GM23338 (cell line): ENCODE results near the gene CHST11. TPM values are rescaled to one million over a fixed set of nuclear protein-coding genes. Genes with fewer than 3 reads are reported as not detected.

Experiments
- ATAC-seq: fragments of 200-7000 bp; cut with Tn5 transposase; 3 replicates; pipeline ENCODE4 v1.9.1; 2020
- DNase-seq: peaks from one replicate; pipeline ENCODE4 v3.0.0-alpha.2; 2015; ENCODE audit warnings: low spot score
- H2AFZ ChIP-seq: fragments of 200-600 bp; sonication (generic); 2 replicates; pipeline ENCODE4 v1.8.0; 2016; ENCODE audit warnings: antibody characterized with exemption, mild to moderate bottlenecking, moderate library complexity
- H3F3A ChIP-seq: fragments of 200-600 bp; sonication (generic); replicated peaks from 2 replicates; pipeline ENCODE4 v1.8.0; 2017; ENCODE audit warnings: antibody characterized with exemption, mixed run types, low read depth
- H3K27ac ChIP-seq: fragments of 200-600 bp; sonication (generic); 2 replicates; pipeline ENCODE4 v1.6.1; 2016; ENCODE audit warnings: low read depth
- H3K27me3 ChIP-seq: fragments of 200-600 bp; sonication (generic); 2 replicates; pipeline ENCODE4 v1.8.0; 2016; ENCODE audit warnings: mild to moderate bottlenecking, mixed run types, moderate library complexity; ENCODE audit not compliant: insufficient read depth
- H3K36me3 ChIP-seq: fragments of 200-600 bp; sonication (generic); 2 replicates; pipeline ENCODE4 v1.8.0; 2016; ENCODE audit warnings: mild to moderate bottlenecking; ENCODE audit not compliant: insufficient read depth
- H3K4me1 ChIP-seq: fragments of 200-600 bp; sonication (generic); 2 replicates; pipeline ENCODE4 v1.8.0; 2016; ENCODE audit warnings: mild to moderate bottlenecking, moderate library complexity; ENCODE audit not compliant: insufficient read depth
- H3K4me2 ChIP-seq: fragments of 200-600 bp; sonication (generic); 2 replicates; pipeline ENCODE4 v1.7.1; 2017; ENCODE audit warnings: mixed run types
- H3K4me3 ChIP-seq: fragments of 200-600 bp; sonication (generic); 2 replicates; pipeline ENCODE4 v1.6.1; 2016; ENCODE audit warnings: mixed run types
- H3K79me2 ChIP-seq: fragments of 200-600 bp; sonication (generic); replicated peaks from 2 replicates; pipeline ENCODE4 v1.8.0; 2017; ENCODE audit warnings: mild to moderate bottlenecking; ENCODE audit not compliant: insufficient read depth
- H3K9me2 ChIP-seq: fragments of 200-600 bp; sonication (generic); 2 replicates; pipeline ENCODE4 v1.8.0; 2017; ENCODE audit not compliant: insufficient read depth
- H4K20me1 ChIP-seq: fragments of 200-600 bp; sonication (generic); replicated peaks from 2 replicates; pipeline ENCODE4 v1.8.0; 2017; ENCODE audit warnings: mild to moderate bottlenecking; ENCODE audit not compliant: insufficient read depth
- H3K27ac Mint-ChIP-seq: 2 replicates; pipeline ENCODE4 v1.8.0; 2020; ENCODE audit warnings: inconsistent platforms, mild to moderate bottlenecking, moderate library complexity, mixed read lengths
- H3K27me3 Mint-ChIP-seq: 3 replicates; pipeline ENCODE4 v1.8.0; 2022; ENCODE audit warnings: low read depth, mild to moderate bottlenecking, moderate library complexity, mixed read lengths, inconsistent platforms; ENCODE audit not compliant: insufficient read depth, poor library complexity
- H3K36me3 Mint-ChIP-seq: 3 replicates; pipeline ENCODE4 v1.8.0; 2021; ENCODE audit warnings: low read depth, mild to moderate bottlenecking, inconsistent platforms, moderate library complexity, mixed read lengths
- H3K4me1 Mint-ChIP-seq: 3 replicates; pipeline ENCODE4 v1.8.0; 2020; ENCODE audit warnings: mild to moderate bottlenecking, inconsistent platforms, mixed read lengths
- H3K4me3 Mint-ChIP-seq: 3 replicates; pipeline ENCODE4 v1.8.0; 2021; ENCODE audit warnings: moderate library complexity, mild to moderate bottlenecking, inconsistent platforms, mixed read lengths
- H3K9me3 Mint-ChIP-seq: 3 replicates; pipeline ENCODE4 v1.8.0; 2020; ENCODE audit warnings: moderate library complexity, mild to moderate bottlenecking, inconsistent platforms, mixed read lengths
- CREB1 ChIP-seq: fragments of 250-450 bp; sonication (Bioruptor Pico); IDR thresholded peaks from 2 replicates; pipeline ENCODE4 v1.5.0; 2020; ENCODE audit warnings: low read depth, mild to moderate bottlenecking, moderate library complexity
- CTCF ChIP-seq, 2 experiments: fragments of 200-600 bp in 1 of 2; sonication (generic) in 1 of 2; conservative IDR thresholded peaks; 2 replicates each; pipeline versions ENCODE4 v1.5.1 to v1.6.1; 2016 to 2017; ENCODE audit warnings: antibody characterized with exemption in 2 of 2, low read depth in 2 of 2, mild to moderate bottlenecking in 2 of 2, moderate library complexity in 1 of 2
- ETS1 ChIP-seq: IDR thresholded peaks from 2 replicates; pipeline ENCODE4 v1.6.1; 2016; ENCODE audit warnings: antibody characterized with exemption
- EZH2 ChIP-seq: fragments of 200-600 bp; sonication (generic); IDR thresholded peaks from one replicate; pipeline ENCODE4 v1.8.0; 2017; ENCODE audit warnings: antibody characterized with exemption, mild to moderate bottlenecking, low read depth; ENCODE audit not compliant: unreplicated experiment
- EZH2phosphoT487 ChIP-seq: fragments of 200-600 bp; sonication (generic); IDR thresholded peaks from one replicate; pipeline ENCODE4 v1.8.1; 2018; ENCODE audit warnings: antibody characterized with exemption; ENCODE audit not compliant: unreplicated experiment
- JUNB ChIP-seq: IDR thresholded peaks from one replicate; pipeline ENCODE4 v1.6.1; 2016; ENCODE audit warnings: antibody characterized with exemption; ENCODE audit not compliant: unreplicated experiment
- NANOG ChIP-seq: IDR thresholded peaks from 2 replicates; pipeline ENCODE4 v1.6.1; 2016; ENCODE audit warnings: antibody characterized with exemption, borderline replicate concordance
- POLR2AphosphoS5 ChIP-seq: IDR thresholded peaks from 2 replicates; pipeline ENCODE4 v1.6.1; 2016; ENCODE audit warnings: antibody characterized with exemption, low read depth
- REST ChIP-seq: IDR thresholded peaks from one replicate; pipeline ENCODE4 v1.6.1; 2018; ENCODE audit warnings: antibody characterized with exemption; ENCODE audit not compliant: unreplicated experiment
- STAT1 ChIP-seq: IDR thresholded peaks from one replicate; pipeline ENCODE4 v1.6.1; 2016; ENCODE audit warnings: antibody characterized with exemption; ENCODE audit not compliant: unreplicated experiment
- ZNF114 ChIP-seq: fragments of 250-450 bp; sonication (Bioruptor Pico); IDR thresholded peaks from 2 replicates; pipeline ENCODE4 v1.5.0; 2020; ENCODE audit warnings: mild to moderate bottlenecking, moderate library complexity
- ZNF331 ChIP-seq: fragments of 250-450 bp; sonication (Bioruptor Pico); IDR thresholded peaks from 2 replicates; pipeline ENCODE4 v1.5.0; 2020; ENCODE audit warnings: low read depth, mild to moderate bottlenecking, moderate library complexity
- ZNF462 ChIP-seq: fragments of 250-450 bp; sonication (Bioruptor Pico); IDR thresholded peaks from 2 replicates; pipeline ENCODE4 v1.5.0; 2020; ENCODE audit warnings: mild to moderate bottlenecking, moderate library complexity
- polyA plus RNA-seq: library from polyadenylated mRNA; unstranded; fragments of >200 nt; fragmentation: Nextera tagmentation; extraction: Ambion mirVana; gene quantifications from 2 replicates; pipeline ENCODE4 v1.2.1, GENCODE V29; 2016
- total RNA-seq: library from RNA; depleted of rRNA; stranded (reverse); fragments of >200 nt; shearing (Covaris generic); gene quantifications from 2 replicates; pipeline ENCODE4 v1.2.3, GENCODE V29; 2014

CHST11 gene
- total and polyA plus RNA-seq, 2 experiments from 2014 or later, result 7.7 to 25.7 TPM

GRCh38 chr12:104752881-104753280 is 296.1 kb downstream of the CHST11 start:
- H3K4me1 Mint-ChIP-seq, result peaks cover 32% of the 10 kb centered on the region
- Histone ChIP-seq H3K4me3 (no peak overlapping the region), H3K27ac (no peak overlapping the region), H3K79me2 (peaks cover 5% of the 10 kb centered on the region; the same call in 1 of the 2 replicates), H3K36me3 (no peaks in the 10 kb centered on the region), H3K27me3 (no peaks in the 10 kb centered on the region), H3K4me1 (peaks cover 39% of the 10 kb centered on the region), H3K9me2 (peaks cover 7% of the 10 kb centered on the region; the same call in 1 of the 2 replicates), H3F3A (no peaks in the 10 kb centered on the region), H4K20me1 (no peaks in the 10 kb centered on the region), H2AFZ (no peak overlapping the region), H3K4me2 (no peak overlapping the region)
- no peak for ATAC-seq
- TF ChIP-seq STAT1 (no peak), ZNF114 (CRISPR knock-in tag) (no peak), CREB1 (CRISPR knock-in tag) (no peak), JUNB (no peak), ZNF462 (CRISPR knock-in tag) (no peak), EZH2 (no peak), CTCF (conservative IDR thresholded peaks at IDR 0.05; ENCODE audit: low read depth in 2 of 2) (no peak), ZNF331 (CRISPR knock-in tag) (no peak), EZH2phosphoT487 (no peak), POLR2AphosphoS5 (no peak), ETS1 (no peak), NANOG (no peak), REST (no peak)
- no peak for DNase-seq
- peaks cover 14% of the 10 kb centered on the region for H3K36me3 Mint-ChIP-seq
- H3K4me3 Mint-ChIP-seq, result no peak overlapping the region
- H3K27me3 Mint-ChIP-seq, result peaks cover 11% of the 10 kb centered on the region
- no peak overlapping the region for H3K27ac Mint-ChIP-seq
- no peaks in the 10 kb centered on the region for H3K9me3 Mint-ChIP-seq
